Esophagus muscularis mucosa (tissue), 4 donors: Measurements from ENCODE around the gene RPS5. TPM values are rescaled to one million over a fixed set of nuclear protein-coding genes. Genes with fewer than 3 reads are reported as not detected.

Experiments
- DNase-seq: peaks from one replicate; pipeline ENCODE4 v3.0.0-alpha.2; 2017; ENCODE audit errors: extremely low spot score
- H3K27ac ChIP-seq, 4 donors: fragments of 200-600 bp; sonication (generic); replicated peaks in 1 of 4; 1 replicate in 3 of 4; 2 replicates in 1 of 4; pipeline ENCODE4 v1.5.1; 2016 to 2019; ENCODE audit warnings: mild to moderate bottlenecking in 1 of 4
- H3K27me3 ChIP-seq, 4 donors: fragments of 200-600 bp; sonication (generic); one replicate each; pipeline versions ENCODE4 v1.5.1 to v1.6.0; 2016 to 2019
- H3K36me3 ChIP-seq, 4 donors: fragments of 200-600 bp; sonication (generic); one replicate each; pipeline ENCODE4 v1.5.1; 2016 to 2019
- H3K4me1 ChIP-seq, 4 donors: fragments of 200-600 bp; sonication (generic); one replicate each; pipeline ENCODE4 v1.5.1; 2016 to 2019
- H3K4me3 ChIP-seq, 4 donors: fragments of 200-600 bp; sonication (generic); 1 replicate in 2 of 4; 2 replicates in 2 of 4; pipeline ENCODE4 v1.5.1; 2016 to 2019; ENCODE audit warnings: mild to moderate bottlenecking in 4 of 4, moderate library complexity in 1 of 4
- H3K9me3 ChIP-seq, 4 donors: fragments of 200-600 bp; sonication (generic); 1 replicate in 3 of 4; 2 replicates in 1 of 4; pipeline ENCODE4 v1.5.1; 2016 to 2019
- EP300 ChIP-seq: sonication (generic); formaldehyde crosslinking; IDR thresholded peaks from one replicate; pipeline ENCODE4 v1.6.1; 2017; ENCODE audit warnings: antibody characterized with exemption
- POLR2A ChIP-seq: fragments of 450-650 bp; IDR thresholded peaks from one replicate; pipeline ENCODE4 v1.6.1; 2017; ENCODE audit warnings: antibody characterized with exemption, moderate library complexity, mild to moderate bottlenecking, low read depth
- POLR2AphosphoS5 ChIP-seq, 2 donors: sonication (generic); formaldehyde crosslinking; IDR thresholded peaks; one replicate each; pipeline ENCODE4 v1.6.1; 2017; ENCODE audit warnings: antibody characterized with exemption in 2 of 2
- WGBS: methylation state at CpG from one replicate; pipeline ENCODE4 v1.1.5; 2018; 5-methylcytosine and 5-hydroxymethylcytosine counted together
- intact Hi-C: fragments of 100-400 bp; cut with DNase I; formaldehyde crosslinking; loops from one replicate; pipeline ENCODE4 v1.15.1; 2023
- total RNA-seq, 4 donors: library from RNA; depleted of rRNA; stranded (reverse); fragments of >200 nt; gene quantifications; one replicate each; pipeline versions ENCODE4 v1.1.0 to v1.2.1, GENCODE V29; 2016
- TF ChIP-seq, protein P1 (sequence below), 3 experiments: fragments of 200-600 bp in 2 of 3; fragments of 450-650 bp in 1 of 3; sonication (generic) in 2 of 3; IDR thresholded peaks; one replicate each; pipeline ENCODE4 v1.5.1; 2017 to 2019; ENCODE audit warnings: antibody characterized with exemption in 3 of 3, mild to moderate bottlenecking in 2 of 3, moderate library complexity in 1 of 3

RPS5 gene
- total RNA-seq, 4 donors from 2014 or later = 1,137 to 2,200 (median 1,582) TPM

DNA sequence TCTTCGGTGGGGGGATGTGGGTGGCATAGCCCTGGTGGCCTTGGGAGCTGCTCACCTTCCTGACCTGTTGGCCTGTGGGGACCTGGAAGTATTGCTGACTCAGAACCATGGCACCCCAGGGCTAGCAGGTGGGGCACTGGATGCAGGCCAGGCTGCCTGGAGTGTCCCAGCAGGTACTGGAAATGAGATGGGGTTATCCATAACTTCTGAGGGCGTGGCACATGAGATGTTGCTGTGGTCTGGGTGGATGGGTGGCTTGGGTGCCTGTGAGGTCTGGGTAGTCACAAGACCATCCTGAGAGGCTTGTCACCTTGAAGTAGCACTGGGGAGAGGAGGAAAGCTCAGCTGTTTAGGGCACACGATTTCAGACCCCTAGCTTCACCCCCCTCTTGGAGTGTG lies 7.8 kb downstream of the RPS5 start:
- peaks cover 5 to 25% (median 23%) of the 10 kb centered on the region in 4 donors for H3K4me1 ChIP-seq
- WGBS = 69% methylated on average over 3 of the region's 3 CpGs
- TF ChIP-seq, protein P1, sequence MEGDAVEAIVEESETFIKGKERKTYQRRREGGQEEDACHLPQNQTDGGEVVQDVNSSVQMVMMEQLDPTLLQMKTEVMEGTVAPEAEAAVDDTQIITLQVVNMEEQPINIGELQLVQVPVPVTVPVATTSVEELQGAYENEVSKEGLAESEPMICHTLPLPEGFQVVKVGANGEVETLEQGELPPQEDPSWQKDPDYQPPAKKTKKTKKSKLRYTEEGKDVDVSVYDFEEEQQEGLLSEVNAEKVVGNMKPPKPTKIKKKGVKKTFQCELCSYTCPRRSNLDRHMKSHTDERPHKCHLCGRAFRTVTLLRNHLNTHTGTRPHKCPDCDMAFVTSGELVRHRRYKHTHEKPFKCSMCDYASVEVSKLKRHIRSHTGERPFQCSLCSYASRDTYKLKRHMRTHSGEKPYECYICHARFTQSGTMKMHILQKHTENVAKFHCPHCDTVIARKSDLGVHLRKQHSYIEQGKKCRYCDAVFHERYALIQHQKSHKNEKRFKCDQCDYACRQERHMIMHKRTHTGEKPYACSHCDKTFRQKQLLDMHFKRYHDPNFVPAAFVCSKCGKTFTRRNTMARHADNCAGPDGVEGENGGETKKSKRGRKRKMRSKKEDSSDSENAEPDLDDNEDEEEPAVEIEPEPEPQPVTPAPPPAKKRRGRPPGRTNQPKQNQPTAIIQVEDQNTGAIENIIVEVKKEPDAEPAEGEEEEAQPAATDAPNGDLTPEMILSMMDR (IDR thresholded peaks at IDR 0.05) = no peak
- no peak for TF ChIP-seq EP300
- no peak for TF ChIP-seq POLR2AphosphoS5 (IDR thresholded peaks at IDR 0.05)
- TF ChIP-seq POLR2A = no peak
- H3K36me3 ChIP-seq = peaks cover 39 to 57% (median 49%) of the 10 kb centered on the region in 4 donors
- H3K9me3 ChIP-seq = no peaks in the 10 kb centered on the region
- H3K4me3 ChIP-seq = no peak overlapping the region
- no peak overlapping the region for H3K27ac ChIP-seq
- H3K27me3 ChIP-seq = peaks cover 0 to 29% (median 15%) of the 10 kb centered on the region in 4 donors
- DNase-seq = no peak
- intact Hi-C loops = no loop called here

DNA sequence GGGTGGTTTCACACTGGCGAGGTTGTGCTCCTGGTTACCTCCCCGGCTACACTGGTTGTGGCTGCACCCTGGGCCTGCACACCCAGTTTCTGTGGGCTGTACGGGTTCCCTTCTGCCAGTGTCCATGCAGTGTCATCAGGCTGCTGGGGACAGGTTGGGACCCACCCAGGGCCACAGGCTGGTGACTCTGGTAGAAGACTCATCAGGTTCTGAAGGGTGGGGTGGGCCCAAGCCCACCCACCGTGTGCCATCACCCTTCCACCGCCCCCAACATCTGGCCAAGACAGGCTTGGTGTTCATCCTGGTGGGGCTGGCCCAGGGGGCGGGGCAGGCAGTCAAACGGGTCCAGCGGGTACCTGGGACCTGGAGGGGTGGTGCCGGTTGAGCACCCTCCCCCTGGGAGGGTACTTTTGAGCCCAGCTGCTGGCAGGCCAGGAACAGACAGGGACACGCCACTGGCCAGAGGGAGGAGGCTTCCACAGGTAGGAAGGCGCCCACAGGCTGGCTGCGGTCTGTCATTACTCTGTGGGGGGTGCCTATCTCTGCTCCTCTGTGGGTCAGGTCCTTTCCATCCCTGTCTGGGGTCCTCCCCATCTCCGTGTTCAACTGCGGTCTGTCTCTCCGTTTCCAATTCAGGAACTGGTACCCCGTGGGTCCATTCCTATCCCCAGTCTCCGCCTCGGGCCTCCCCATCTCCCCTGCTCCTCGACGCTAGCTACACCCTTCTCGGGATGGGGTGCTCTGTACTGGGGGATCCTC lies 8.3 kb downstream of the RPS5 start, which contains the start of gene RNF225:
RNF225 (plus strand) TSS at position 437 of the 759 bp plus-strand sequence. CDS start 434 bp downstream, outside the sequence.
- Histone ChIP-seq H3K4me3 (peak within 1 kb of the TSS in 2 of 4 donors; percentile 22 to 36), H3K36me3 (peaks cover 39 to 51% (median 46%) of the 10 kb centered on the region in 4 donors), H3K4me1 (peaks cover 9 to 25% (median 23%) of the 10 kb centered on the region in 4 donors), H3K9me3 (no peaks in the 10 kb centered on the region), H3K27ac (no peak within 1 kb of the TSS), H3K27me3 (peaks cover 0 to 29% (median 15%) of the 10 kb centered on the region in 4 donors)
- DNase-seq = no peak
- intact Hi-C loops = no loop called here
- TF ChIP-seq EP300 (no peak), POLR2AphosphoS5 (IDR thresholded peaks at IDR 0.05) (no peak), POLR2A (no peak)
- TF ChIP-seq, protein P1 (IDR thresholded peaks at IDR 0.05) = no peak
- 31% methylated on average over 10 of the region's 21 CpGs for WGBS

DNA sequence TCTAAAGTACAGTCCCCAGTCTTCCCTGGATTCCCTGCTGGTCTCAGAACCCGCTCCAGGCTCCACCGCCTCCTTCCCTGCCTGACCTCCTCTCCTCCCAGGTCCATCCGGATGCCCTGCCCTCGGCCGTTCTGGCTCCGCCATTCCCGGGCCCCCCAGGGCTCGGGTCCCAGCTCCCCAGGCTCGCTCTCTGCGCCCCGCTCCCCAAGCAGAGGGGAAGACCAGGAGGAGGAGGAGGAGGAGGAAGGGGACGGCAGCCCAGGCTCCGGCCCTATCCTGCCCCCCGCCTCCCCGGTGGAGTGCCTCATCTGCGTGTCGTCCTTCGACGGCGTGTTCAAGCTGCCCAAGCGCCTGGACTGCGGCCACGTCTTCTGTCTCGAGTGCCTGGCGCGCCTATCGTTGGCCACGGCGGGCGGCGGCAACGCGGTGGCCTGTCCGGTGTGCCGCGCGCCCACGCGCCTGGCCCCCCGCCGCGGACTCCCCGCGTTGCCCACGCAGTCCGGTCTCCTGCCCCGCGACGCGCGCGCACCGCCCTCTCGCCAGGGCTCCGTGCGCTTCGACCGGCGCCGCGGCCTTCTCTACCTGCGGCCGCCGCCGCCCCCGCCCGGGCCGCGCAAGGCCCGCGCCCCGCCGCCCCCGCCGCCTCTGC lies 9.0 kb downstream of the RPS5 start:
- DNase-seq = no peak
- peaks cover 32 to 44% (median 39%) of the 10 kb centered on the region in 4 donors for H3K36me3 ChIP-seq
- intact Hi-C loops = no loop called here
- peak overlapping the region in 2 of 4 donors; percentile 22 to 36 for H3K4me3 ChIP-seq
- H3K4me1 ChIP-seq = peaks cover 12 to 28% (median 25%) of the 10 kb centered on the region in 4 donors
- H3K27me3 ChIP-seq = peaks cover 0 to 29% (median 15%) of the 10 kb centered on the region in 4 donors
- TF ChIP-seq EP300 (no peak), POLR2AphosphoS5 (IDR thresholded peaks at IDR 0.05) (no peak), POLR2A (no peak)
- WGBS = 17% methylated on average over 42 of the region's 75 CpGs
- H3K9me3 ChIP-seq = no peaks in the 10 kb centered on the region
- H3K27ac ChIP-seq = no peak overlapping the region

DNA sequence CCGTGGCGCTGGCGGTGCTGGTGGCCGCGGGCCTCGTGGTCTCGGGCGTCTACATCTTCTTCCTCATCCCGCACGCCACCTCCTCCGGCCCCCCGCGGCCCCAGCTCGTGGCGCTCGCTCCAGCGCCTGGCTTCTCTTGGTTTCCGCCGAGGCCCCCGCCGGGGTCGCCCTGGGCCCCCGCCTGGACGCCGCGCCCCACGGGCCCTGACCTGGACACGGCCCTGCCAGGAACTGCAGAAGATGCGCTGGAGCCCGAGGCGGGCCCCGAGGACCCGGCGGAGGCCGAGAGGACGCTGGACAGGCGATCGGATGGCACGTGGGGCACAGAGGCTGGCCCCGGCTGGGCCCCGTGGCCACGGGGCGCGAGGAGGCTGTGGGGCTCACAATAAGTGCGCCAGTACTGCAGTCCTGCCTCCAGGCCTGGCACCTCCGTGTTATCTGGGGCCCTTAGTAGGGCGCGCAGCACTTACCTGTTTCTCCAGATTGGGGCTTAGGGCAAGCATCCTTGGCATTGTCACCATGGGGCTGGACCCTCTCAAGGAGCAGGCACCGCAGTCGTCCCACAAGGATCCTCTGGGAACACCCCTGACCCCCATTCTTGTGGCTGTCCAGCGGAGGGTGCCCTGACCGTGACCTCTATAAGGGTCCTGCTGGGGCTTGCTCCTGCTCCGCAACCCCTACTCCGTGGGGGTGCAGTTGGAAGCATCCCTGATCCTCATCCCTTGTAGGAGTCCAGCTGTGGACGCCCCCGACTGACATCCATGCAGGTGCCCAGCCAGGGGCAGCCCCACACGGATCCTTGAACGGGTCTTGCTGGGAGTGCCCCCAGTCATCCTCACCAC lies 9.8 kb downstream of the RPS5 start:
- Histone ChIP-seq H3K27me3 (peaks cover 0 to 29% (median 15%) of the 10 kb centered on the region in 4 donors), H3K36me3 (peaks cover 26 to 36% (median 32%) of the 10 kb centered on the region in 4 donors), H3K9me3 (no peaks in the 10 kb centered on the region), H3K4me3 (peak overlapping the region in 2 of 4 donors; percentile 22 to 36), H3K27ac (no peak overlapping the region), H3K4me1 (peaks cover 15 to 33% (median 30%) of the 10 kb centered on the region in 4 donors)
- intact Hi-C loops = no loop called here
- TF ChIP-seq POLR2A (no peak), POLR2AphosphoS5 (IDR thresholded peaks at IDR 0.05) (no peak), EP300 (no peak)
- TF ChIP-seq, protein P1 (IDR thresholded peaks at IDR 0.05) = no peak
- no peak for DNase-seq
- 27% methylated on average over 31 of the region's 58 CpGs for WGBS
